NCI-H1436 (cell line): Measurements from ENCODE around the gene FLT1.

Experiments
- DNase-seq: peaks from one replicate; lab custom pipeline; 2025; lab: John Stamatoyannopoulos, UW

FLT1 gene

DNA sequence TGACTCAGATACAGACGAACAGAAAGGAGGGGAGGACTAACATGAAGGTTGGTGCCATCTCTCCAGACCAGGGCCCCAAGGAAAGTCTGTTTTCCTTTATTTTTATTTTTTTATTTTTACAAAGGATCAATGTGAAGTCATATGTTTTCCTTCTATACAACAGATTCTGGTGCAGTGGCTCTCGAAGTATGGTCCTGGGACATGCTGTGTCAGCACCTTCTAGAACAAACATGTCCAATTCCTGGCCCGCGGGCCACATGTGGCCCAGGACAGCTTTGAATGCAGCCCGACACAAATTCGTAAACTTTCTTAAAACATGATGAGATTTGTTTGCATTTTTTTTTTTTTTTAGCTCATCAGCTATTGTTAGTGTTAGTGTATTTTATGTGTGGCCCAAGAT is 174.7 kb downstream of the FLT1 start:
- DNase-seq: no peak

DNA sequence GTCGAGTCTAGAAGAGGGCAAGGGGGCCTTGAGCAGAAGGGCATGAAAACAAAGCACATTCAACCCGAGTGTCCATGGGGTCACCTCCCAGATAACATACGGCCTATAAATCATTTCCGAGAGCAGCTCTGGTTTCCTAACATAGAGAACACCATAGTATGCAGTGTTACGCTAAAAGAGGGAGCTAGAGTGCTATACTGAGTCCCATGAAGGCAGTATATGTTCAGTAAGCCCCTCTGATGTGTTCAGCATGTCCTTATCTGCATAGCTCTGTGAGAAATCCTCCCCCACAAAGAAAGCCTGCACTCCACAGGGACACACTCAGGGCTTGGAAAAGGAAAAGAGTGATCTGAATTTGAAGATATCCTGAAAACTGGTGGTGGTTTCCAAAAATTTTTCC is 175.4 kb downstream of the FLT1 start:
- no peak for DNase-seq

DNA sequence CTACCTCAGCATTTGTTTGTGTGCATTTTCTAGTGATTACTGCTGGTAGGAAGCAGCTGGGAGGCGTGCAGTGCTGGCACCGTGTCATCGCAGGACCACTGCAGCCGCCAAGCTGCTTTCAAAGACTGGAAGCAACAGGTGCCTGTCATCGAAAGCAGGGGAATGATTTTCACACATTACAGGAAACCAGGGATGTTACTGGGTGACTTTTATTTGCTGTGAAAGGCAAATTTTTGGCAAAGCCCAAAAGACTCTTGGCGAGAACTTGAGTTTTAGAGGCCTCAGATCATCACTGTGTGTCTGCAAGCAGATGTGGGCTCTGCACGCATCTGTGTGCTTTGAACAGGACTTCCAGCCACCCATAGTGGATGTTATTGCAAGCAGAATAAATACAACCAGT is 176.4 kb downstream of the FLT1 start:
- no peak for DNase-seq

DNA sequence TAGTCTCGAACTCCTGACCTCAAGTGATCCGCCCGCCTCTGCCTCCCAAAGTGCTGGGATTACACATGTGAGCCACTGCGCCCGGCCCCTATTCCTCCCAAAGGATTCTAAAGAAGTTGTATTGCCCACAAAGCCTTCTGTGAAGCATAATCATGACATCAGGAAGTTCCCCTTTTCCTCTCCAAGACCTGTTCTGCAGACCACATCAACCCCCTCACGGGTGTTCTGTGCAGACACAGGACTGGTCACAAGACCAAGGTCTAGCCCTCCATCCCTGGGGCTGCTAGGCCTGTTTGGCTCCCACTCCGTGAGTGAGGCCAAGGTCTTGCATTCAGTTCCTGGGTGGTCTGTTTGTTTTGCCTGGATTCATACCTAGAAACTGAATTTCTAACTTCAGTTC is 178.1 kb downstream of the FLT1 start:
- no peak for DNase-seq

DNA sequence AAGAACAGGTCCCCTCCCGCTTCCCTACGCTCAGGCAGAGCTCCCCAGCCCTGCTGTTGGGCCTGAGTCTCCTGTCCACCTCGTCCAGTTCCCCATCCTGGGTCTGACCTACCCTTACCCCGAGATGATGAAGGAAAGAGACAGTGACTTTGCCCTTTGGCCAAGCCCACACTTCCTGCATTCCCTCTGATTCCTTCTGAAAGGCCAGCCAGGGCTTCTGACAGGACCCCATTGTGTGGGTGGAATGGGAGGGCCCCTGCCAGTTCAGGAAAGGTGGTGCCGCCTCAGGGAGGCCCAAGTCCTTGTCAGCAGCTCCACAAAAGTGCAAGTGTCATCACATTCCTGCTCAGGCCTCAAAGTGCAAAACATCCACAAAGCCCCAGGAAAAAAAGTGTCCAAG is 178.8 kb downstream of the FLT1 start:
- DNase-seq: no peak

DNA sequence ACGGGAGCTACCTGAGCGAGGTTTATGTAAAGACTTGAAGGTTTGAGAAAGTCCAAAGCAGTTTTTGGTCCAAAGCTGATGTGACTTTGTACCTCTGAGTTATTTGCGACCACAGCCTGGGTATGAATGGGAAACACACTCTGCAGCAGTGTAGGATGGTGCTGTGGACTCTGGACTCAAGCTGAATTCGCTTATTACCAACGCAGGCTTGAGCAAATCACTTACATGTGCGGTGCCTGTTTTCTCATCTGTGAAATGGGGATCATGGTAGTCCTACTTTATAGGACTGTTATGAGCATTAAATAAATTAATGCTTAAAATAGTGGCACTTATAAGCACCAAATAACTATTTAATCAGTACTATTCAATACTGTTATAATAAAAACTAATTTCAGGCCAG is 180.0 kb downstream of the FLT1 start:
- DNase-seq: no peak

DNA sequence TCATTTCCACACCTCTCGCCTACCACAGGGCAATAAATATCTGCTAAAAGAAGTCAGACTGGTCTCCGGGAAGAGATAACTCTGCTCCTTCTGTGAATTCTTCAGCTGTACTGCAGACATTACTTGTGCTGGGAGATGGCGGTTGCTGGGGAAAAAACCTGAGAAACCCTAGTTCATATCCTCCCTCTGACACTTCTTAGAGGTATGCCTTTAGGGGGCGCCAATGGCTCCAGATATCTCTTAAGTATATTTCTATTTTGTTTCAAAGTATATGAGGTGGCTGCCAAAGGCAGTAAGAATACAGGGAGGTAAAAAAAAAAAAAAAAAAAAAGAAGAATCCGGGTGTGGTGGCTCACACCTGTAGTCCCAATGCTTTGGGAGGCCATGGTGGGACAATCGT is 181.3 kb downstream of the FLT1 start:
- DNase-seq: no peak

DNA sequence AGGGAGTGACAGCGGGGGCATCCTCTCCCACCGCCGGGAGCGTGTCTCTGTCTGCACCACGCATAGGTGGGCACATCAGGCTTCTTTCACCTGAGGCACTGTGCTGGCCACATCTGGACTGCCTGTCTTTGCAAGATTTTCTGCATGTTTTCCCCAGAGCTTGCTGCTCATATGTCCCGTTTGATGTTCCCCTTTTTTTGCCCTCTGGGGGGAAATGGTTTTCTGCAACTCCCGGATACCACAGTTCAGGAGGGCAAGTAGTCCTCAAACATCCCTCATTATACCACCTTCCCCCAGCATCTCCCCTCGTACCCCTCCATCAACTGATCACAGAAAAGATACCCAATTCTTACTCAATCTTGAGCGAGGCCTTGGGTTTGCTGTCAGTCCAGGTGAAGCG is 188.6 kb downstream of the FLT1 start:
- no peak for DNase-seq

DNA sequence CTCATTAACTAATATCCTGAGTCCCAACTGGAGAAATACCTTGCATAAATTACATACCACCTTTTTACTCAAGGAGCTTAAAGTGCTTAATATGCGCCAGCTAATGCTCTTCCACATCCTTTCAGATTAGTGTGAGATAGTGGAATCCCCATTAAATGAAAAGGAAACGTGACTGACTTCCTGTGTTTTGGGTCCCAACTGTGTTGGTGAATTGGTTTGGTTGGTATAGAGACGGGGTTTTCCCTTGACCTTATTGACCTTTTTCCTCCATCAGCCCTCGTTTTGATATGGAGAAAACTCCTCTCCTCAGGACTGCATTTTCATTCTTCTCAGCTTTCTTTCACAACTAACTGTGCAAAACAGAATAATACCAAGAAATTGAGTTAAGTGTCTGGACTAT is 193.1 kb downstream of the FLT1 start:
- DNase-seq: no peak

DNA sequence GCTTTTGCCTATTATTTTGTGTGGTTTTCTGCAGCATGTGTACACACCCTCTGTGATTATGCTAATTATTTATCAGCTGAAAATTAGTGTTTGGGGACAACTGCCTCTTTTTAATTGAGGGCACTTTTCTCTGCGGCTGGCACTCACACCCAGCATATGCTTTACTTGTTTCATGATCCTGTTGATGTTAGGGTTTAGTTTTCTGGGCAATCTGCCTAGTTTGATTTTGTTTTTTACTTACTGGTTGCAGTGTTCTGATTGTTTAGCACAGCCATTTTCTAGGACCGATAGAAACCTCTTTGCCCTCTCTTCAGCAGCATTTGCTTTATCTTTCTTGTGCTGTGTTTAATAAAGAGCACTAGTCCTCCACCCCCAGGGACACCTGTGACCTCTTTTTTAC is 195.0 kb downstream of the FLT1 start:
- DNase-seq: no peak

DNA sequence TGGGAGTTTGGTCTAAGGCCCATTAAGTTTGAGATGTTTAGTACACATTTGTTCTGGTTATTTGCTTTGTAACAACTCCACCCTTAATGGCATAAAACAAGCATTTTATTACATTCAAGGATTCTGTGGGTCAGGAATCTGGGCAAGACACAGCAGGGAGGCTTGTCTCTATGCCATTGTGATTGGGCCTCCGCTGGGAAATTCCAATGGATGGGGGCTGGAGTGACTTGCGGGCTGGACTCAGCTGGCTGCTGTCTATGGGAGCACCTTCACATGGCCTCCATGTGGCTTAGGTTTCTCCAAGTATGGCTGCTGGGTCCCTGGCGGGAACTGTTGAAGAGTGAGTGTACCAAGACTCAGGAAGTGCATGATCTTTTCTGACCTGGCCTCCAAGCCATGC is 197.6 kb downstream of the FLT1 start:
- DNase-seq: no peak

DNA sequence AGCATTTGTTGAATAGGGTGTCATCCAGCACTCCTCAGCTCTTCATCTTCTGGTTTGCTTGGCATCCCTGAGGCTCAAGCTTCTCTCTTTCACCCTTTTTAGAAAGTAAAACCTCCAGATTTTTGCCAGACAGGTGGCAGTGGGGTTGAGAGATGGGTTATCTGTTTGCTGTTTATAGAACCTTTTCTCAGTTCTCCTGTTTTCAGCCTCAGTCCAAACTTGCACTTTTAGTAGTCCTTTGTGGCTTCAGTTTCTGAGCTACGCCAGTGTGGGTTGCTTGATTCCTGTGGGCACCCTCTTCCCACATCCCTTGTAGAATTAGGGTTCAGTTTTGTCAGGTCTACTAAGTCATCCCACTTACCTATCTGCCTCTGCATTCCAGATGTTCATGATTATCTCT is 208.7 kb downstream of the FLT1 start:
- no peak for DNase-seq

DNA sequence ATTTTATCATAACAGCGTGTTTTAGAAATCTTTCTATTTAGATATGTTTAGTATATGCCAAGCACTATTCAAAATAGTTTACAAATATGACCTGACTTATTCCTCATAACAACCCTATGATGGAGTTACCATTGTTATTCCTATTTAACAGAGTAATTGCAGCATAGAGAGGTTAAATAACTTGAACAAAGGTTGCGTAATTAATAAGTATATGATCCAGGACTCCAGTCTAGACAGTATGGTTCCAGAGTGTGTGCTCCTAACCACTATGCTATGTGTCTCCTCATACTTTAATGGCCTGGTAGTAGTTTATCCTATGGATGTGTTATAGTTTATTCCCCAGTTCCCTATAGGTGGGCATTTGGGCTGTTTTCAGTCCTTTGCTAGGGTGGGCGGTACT is 211.3 kb downstream of the FLT1 start:
- no peak for DNase-seq

DNA sequence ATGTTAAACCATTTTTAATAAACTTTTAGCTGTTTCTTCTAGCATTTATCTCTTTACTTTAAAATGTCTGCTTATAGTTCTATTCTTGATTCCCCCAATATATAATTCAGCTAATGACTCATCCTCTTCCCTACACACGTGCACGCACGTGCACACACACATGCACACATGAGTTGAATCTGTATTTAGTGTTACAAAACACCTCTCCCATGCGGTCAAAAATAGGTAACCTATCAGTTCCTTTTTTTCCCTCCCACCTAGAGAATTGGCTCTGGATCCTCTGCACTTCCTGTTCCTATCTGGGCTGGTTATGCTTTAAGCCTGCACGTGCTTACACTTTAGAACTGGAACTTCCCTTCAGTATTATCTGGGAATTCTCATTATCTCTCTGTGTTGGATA is 212.5 kb downstream of the FLT1 start:
- DNase-seq: no peak

DNA sequence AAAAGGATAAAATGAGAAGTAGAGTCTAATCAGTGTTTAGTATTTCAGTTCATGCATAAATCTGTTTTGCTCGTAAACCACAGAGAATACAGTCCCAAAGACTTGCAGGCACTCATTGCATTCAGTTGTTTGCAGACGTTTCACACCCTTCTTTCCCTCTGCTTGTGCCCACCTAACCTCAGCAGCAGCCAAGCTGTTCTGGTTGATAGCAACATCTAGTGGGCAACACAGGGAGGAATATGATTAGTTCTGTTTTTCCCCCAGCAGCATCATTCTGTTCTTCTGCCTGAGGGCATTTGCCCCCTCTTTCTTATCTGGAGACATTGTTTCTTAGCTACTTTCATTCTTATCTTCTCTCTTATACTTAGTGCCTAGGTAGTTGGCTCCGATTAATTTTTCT is 221.0 kb downstream of the FLT1 start:
- DNase-seq: no peak

DNA sequence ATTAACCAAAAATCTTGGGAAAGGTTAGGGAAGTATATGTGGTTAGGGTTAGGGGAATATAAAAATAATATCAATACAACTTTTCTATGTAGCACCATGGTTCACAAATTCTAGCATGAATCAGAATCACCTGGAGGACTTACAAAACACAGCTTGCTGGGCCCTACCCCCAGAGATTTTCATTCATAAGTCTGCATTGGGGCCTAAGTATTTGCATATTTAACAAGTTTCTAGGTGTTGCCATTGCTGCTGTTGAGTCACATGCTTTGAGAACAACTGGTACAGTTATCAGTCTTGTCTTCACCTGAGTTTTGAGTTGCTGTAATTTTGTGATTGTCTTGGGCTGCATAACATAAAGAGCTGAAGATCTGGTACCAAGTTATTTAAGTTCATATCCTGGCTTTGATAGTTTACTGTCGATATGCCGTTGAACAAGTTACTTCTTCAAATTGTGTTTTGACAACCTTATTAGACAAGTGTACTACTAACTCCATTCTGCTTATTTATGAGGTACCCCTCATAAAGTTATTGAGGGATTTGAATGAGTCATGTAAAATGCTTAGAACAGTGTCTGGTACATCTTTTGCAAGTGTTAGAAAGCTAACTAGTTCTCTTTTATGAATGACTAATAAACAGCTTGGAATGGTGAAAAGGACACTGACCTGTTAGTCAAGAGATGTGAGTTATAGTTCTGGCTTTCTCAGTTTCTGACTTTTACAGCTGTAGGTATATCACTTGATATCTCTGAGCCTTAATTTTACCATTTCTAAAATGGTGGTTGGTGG is 223.7 kb downstream of the FLT1 start:
- no peak for DNase-seq

DNA sequence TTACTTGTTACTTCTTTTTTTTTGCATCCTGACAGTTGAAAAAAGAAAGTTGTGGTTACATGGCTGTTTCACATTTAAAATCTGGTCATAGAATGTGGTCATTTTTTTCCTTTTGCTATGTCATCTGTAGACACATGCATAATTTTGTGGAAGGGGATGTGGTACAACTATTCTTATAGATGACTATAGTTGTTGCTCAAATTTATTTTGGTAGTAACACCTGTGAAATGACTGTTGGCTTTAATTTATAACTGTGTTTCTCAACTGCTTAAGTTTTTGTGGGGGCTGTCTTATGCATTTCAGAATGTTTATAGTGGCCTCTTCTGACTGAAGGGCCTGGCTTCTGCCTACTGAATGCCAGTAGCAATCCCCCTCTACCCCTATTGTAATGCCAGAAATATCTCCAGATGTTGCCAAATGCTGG is 226.1 kb downstream of the FLT1 start:
- DNase-seq: no peak

DNA sequence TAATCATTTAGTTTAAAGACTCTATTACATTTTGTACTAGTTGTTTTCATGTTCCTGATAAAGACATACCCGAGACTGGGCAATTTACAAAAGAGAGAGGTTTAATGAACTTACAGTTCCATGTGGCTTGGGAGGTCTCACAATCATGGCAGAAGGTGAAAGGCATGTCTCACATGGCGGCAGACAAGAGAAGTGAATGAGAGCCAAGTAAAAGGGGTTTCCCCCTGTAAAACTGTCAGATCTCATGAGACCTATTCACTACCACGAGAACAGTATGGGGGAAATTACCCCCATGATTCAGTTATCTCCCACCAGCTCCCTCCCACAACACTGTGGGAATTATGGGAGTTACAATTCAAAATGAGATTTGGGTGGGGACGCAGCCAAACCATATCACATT is 227.4 kb downstream of the FLT1 start:
- no peak for DNase-seq

DNA sequence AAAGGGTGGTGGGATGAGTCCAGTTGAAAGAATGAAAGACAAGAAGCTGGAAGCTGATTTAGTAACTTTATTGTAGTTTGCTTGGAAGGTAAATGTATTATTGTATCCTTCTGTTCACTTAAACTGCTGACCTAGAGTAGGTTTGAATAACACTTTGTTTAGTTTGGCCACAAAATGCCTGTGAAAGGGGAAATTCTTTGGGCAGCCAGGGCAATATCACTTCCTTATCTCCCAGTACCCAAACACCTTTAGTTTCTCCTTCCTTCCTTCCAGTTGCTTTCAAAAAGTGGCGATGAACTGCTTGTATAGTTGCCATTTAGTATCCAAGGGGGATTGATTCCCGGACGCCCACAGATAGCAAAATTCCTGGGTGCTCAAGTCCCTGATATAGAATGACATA is 236.5 kb downstream of the FLT1 start:
- no peak for DNase-seq

DNA sequence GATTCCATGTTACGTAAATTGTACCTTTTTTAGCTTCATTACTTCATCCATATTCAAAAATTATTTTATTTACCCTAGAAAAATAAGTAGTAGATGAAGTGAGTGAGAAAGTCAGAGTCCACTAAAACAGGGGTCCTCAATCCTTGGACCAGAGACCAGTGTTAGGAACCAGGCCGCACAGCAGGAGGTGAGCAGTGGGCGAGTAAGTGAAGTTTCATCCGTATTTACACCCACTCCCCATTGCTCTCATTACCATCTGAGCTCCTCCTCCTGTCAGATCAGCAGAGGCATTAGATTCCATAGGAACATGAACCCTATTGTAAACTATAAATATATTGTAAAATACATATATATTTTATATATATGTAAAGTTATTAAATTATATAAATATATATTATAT is 237.6 kb downstream of the FLT1 start:
- no peak for DNase-seq

DNA sequence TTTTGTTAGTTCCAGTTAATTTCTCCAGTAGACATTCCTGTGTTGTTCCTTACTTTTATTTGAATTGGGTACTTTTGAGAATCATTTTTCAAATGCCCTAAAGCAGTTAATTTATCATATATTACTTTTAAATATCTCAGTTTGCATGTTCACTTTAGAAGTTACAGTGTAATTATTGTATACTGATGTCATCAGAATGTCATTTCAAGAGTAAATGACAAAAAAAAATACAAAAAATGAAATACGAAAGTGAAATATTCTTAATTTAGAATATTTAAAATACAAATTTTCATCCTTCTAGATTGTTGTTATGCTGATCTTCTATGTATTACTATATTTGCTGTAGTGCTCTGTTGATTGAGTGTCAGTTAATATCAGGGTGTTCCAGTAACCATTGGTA is 242.4 kb downstream of the FLT1 start:
- no peak for DNase-seq

DNA sequence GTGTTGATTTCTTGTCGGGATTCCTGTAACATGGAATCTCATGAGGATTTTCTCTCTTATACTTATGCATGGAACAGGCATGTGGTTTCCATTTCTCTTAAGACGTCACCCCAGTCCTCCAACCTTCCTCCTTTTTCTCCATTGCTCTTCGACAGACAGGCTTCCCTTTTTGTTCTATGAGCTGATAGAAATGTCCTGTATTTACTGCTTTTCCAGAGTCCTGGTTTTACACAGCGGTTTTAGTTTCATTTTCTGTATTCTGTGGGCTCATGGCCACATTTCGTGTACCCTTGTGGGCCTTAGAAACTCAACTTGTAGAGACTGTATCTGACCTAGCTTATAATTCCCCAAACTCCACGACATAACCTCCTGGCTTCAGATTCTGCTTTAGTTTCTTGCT is 243.5 kb downstream of the FLT1 start:
- DNase-seq: no peak

DNA sequence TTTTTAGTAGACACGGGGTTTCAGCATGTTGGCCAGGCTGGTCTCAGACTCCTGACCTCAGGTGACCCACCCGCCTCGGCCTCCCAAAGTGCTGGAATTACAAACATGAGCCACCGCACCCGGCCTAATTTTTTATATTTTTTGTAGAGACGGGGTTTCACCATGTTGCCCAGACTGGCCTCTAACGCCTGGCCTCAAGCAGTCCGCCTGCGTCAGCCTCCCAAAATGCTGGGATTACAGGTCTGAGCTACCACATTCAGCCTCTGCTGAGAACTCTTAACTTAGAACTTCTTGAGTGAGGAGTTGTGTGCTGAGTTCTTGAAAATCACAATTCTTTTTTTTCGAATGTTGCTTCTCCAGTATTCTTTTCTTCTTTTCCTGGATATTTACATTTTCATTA is 244.4 kb downstream of the FLT1 start:
- no peak for DNase-seq
